HL-60 (cell line): ENCODE measurements around the gene GGACT.

ENCODE experiments used
- POLR2AphosphoS5 ChIP-seq: IDR thresholded peaks from 2 replicates; pipeline ENCODE4 v1.6.1; 2012; ENCODE audit warnings: low read depth
- TF ChIP-seq, protein P1 (sequence below): IDR thresholded peaks from one replicate; pipeline ENCODE4 v1.5.1; 2011; ENCODE audit warnings: low read length, control low read depth, inconsistent platforms; ENCODE audit not compliant: insufficient read depth

DNA sequence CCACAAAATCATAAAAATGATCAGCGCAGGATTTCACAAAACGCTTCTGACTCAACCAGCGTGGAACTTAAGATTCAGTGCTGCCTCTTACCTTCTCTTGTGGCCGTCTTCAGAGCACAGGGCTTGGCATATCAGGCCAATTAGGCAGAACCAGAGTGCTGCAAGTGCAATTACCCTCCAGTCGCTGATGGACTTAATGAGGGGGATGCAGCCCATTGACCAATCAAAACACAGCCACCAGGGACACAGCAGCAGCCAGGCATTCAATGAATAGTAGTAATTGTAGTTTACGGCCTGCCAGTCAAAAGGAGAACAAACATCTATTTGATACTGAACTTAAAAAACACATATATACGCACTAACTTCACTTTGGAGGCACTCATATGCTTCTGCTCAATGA is 47.9 kb upstream of the GGACT start:
- TF ChIP-seq, protein P1, sequence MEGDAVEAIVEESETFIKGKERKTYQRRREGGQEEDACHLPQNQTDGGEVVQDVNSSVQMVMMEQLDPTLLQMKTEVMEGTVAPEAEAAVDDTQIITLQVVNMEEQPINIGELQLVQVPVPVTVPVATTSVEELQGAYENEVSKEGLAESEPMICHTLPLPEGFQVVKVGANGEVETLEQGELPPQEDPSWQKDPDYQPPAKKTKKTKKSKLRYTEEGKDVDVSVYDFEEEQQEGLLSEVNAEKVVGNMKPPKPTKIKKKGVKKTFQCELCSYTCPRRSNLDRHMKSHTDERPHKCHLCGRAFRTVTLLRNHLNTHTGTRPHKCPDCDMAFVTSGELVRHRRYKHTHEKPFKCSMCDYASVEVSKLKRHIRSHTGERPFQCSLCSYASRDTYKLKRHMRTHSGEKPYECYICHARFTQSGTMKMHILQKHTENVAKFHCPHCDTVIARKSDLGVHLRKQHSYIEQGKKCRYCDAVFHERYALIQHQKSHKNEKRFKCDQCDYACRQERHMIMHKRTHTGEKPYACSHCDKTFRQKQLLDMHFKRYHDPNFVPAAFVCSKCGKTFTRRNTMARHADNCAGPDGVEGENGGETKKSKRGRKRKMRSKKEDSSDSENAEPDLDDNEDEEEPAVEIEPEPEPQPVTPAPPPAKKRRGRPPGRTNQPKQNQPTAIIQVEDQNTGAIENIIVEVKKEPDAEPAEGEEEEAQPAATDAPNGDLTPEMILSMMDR: no peak
- TF ChIP-seq POLR2AphosphoS5: no peak
